HCT116 (cell line): Measurements from ENCODE around the gene DAZAP1. TPM values are rescaled to one million over a fixed set of nuclear protein-coding genes. Genes with fewer than 3 reads are reported as not detected.

Source experiments
- ATAC-seq: fragments of 200-7000 bp; cut with Tn5 transposase; 2 replicates; pipeline ENCODE4 v1.9.1; 2020; ENCODE audit warnings: mild to moderate bottlenecking, moderate library complexity
- BruUV-seq: library from RNA; stranded (reverse); fragments of 400-500 nt; replicated peaks from 2 replicates; lab custom pipeline; 2021; lab: Mats Ljungman, UMichigan
- CTCF ChIA-PET: fragments of 300-600 bp; sonication (Branson Sonifier 250); formaldehyde crosslinking; loops from one replicate; lab custom pipeline; 2021; ENCODE audit warnings: antibody characterized with exemption; lab: Charles Lee
- POLR2A ChIA-PET: fragments of 300-600, 350-600 bp; sonication (Branson Sonifier 250); formaldehyde crosslinking; loops from one replicate; lab custom pipeline; 2021; ENCODE audit warnings: antibody characterized with exemption; lab: Charles Lee
- RAD21 ChIA-PET, 2 experiments: fragments of 300-600 bp; sonication (Branson Sonifier 250); formaldehyde crosslinking; loops; one replicate each; lab custom pipeline; 2023; ENCODE audit warnings: low total read pairs in 2 of 2; ENCODE audit not compliant: uncharacterized antibody in 2 of 2, unreplicated experiment in 2 of 2, low non-redundant PET in 1 of 2; lab: Charles Lee
- DNase-seq: peaks from one replicate; pipeline ENCODE4 v3.0.0-alpha.2; 2010; ENCODE audit warnings: low read depth, low spot score
- H2AFZ ChIP-seq: fragments of 200-600 bp; shearing (Covaris generic), sonication (generic); 2 replicates; pipeline ENCODE4 v1.6.1; 2017; ENCODE audit warnings: low read depth, mixed run types, mixed read lengths, antibody characterized with exemption, low read length; ENCODE audit not compliant: poor library complexity, severe bottlenecking
- H3K27ac ChIP-seq: 2 replicates; pipeline ENCODE4 v1.5.1; 2012; ENCODE audit warnings: low read depth, low read length
- H3K27me3 ChIP-seq: fragments of 200-600 bp; sonication (generic); 2 replicates; pipeline ENCODE4 v1.6.1; 2016; ENCODE audit warnings: mixed run types, low read length, mixed read lengths; ENCODE audit not compliant: insufficient read depth
- H3K36me3 ChIP-seq, 2 experiments: fragments of 200-500 bp in 1 of 2; fragments of 200-600 bp in 1 of 2; sonication (Bioruptor generic) in 1 of 2; sonication (generic) in 1 of 2; 2 replicates each; pipeline versions ENCODE4 v1.5.1 to v1.6.1; 2014 to 2016; ENCODE audit warnings: low read length in 2 of 2, inconsistent platforms in 1 of 2, mixed read lengths in 1 of 2, mixed run types in 1 of 2; ENCODE audit not compliant: insufficient read depth in 2 of 2, control insufficient read depth in 1 of 2
- H3K4me1 ChIP-seq, 2 experiments: fragments of 200-600 bp in 1 of 2; sonication (generic) in 1 of 2; 2 replicates each; pipeline versions ENCODE4 v1.5.1 to v1.6.1; 2012 to 2017; ENCODE audit warnings: low read length in 2 of 2, inconsistent platforms in 1 of 2, mild to moderate bottlenecking in 1 of 2, mixed read lengths in 1 of 2, mixed run types in 1 of 2, moderate library complexity in 1 of 2; ENCODE audit not compliant: insufficient read depth in 2 of 2, control insufficient read depth in 1 of 2
- H3K4me2 ChIP-seq: fragments of 200-600 bp; sonication (generic); 2 replicates; pipeline ENCODE4 v1.6.1; 2017; ENCODE audit warnings: mixed run types, low read length, mixed read lengths
- H3K4me3 ChIP-seq, 2 experiments: fragments of 200-600 bp in 1 of 2; sonication (generic) in 1 of 2; replicated peaks in 1 of 2; 2 replicates each; pipeline ENCODE4 v1.5.1; 2011 to 2016; ENCODE audit warnings: low read length in 2 of 2, control low read depth in 1 of 2, low read depth in 1 of 2, mild to moderate bottlenecking in 1 of 2, mixed read lengths in 1 of 2, mixed run types in 1 of 2
- H3K79me2 ChIP-seq: fragments of 200-600 bp; sonication (generic); 2 replicates; pipeline ENCODE4 v1.6.1; 2017; ENCODE audit warnings: mild to moderate bottlenecking, mixed run types, low read length, moderate library complexity, mixed read lengths; ENCODE audit not compliant: insufficient read depth
- H3K9ac ChIP-seq: fragments of 200-600 bp; sonication (generic); 2 replicates; pipeline ENCODE4 v1.6.1; 2016; ENCODE audit warnings: low read length, mixed read lengths
- H3K9me2 ChIP-seq: fragments of 200-600 bp; sonication (generic), shearing (Covaris generic); 2 replicates; pipeline ENCODE4 v1.6.1; 2017; ENCODE audit warnings: mixed run types, mild to moderate bottlenecking, moderate library complexity; ENCODE audit not compliant: insufficient read depth
- H3K9me3 ChIP-seq, 2 experiments: fragments of 200-500 bp in 1 of 2; fragments of 200-600 bp in 1 of 2; sonication (Bioruptor generic) in 1 of 2; sonication (generic) in 1 of 2; 2 replicates each; pipeline ENCODE4 v1.6.1; 2014 to 2017; ENCODE audit warnings: low read length in 2 of 2, mixed read lengths in 2 of 2, inconsistent platforms in 1 of 2, low read depth in 1 of 2, mild to moderate bottlenecking in 1 of 2, mixed run types in 1 of 2, moderate library complexity in 1 of 2; ENCODE audit not compliant: control insufficient read depth in 1 of 2, insufficient read depth in 1 of 2
- H4K20me1 ChIP-seq: fragments of 200-600 bp; sonication (generic), shearing (Covaris generic); 2 replicates; pipeline ENCODE4 v1.6.1; 2017; ENCODE audit warnings: mixed run types, mild to moderate bottlenecking, moderate library complexity; ENCODE audit not compliant: insufficient read depth
- CBX3 ChIP-seq: IDR thresholded peaks from 2 replicates; pipeline ENCODE4 v1.6.1; 2012; ENCODE audit warnings: low read depth
- CEBPB ChIP-seq: IDR thresholded peaks from 2 replicates; pipeline ENCODE4 v1.6.1; 2012; ENCODE audit warnings: low read depth
- EGR1 ChIP-seq: IDR thresholded peaks from 2 replicates; pipeline ENCODE4 v1.6.1; 2012; ENCODE audit warnings: low read depth
- ELF1 ChIP-seq: IDR thresholded peaks from 2 replicates; pipeline ENCODE4 v1.6.1; 2012; ENCODE audit warnings: low read depth, borderline replicate concordance
- EZH2 ChIP-seq: fragments of 200-600 bp; sonication (generic); IDR thresholded peaks from 2 replicates; pipeline ENCODE4 v1.6.1; 2017; ENCODE audit warnings: antibody characterized with exemption, mixed run types
- FOSL1 ChIP-seq: IDR thresholded peaks from 2 replicates; pipeline ENCODE4 v1.6.1; 2012; ENCODE audit warnings: low read depth
- RAD21 ChIP-seq: IDR thresholded peaks from 2 replicates; pipeline ENCODE4 v1.6.1; 2012; ENCODE audit warnings: low read depth, mild to moderate bottlenecking
- SIN3A ChIP-seq: IDR thresholded peaks from 2 replicates; pipeline ENCODE4 v1.6.1; 2012; ENCODE audit warnings: low read depth
- SP1 ChIP-seq: IDR thresholded peaks from 2 replicates; pipeline ENCODE4 v1.6.1; 2012; ENCODE audit warnings: low read depth
- TCF7L2 ChIP-seq: IDR thresholded peaks from 2 replicates; pipeline ENCODE4 v1.7.0; 2011; ENCODE audit warnings: borderline replicate concordance, inconsistent platforms; ENCODE audit not compliant: insufficient read depth, insufficient read length; ENCODE audit errors: extremely low read depth
- ZNF274 ChIP-seq: fragments of 200-500 bp; sonication (Bioruptor generic); IDR thresholded peaks from 2 replicates; pipeline ENCODE4 v1.6.1; 2014; ENCODE audit warnings: mild to moderate bottlenecking, low read depth, low read length, inconsistent platforms
- intact Hi-C: fragments of 100-400 bp; cut with micrococcal nuclease; formaldehyde crosslinking; loops from 2 replicates; pipeline ENCODE4 v1.10.0; 2022
- total RNA-seq: library from RNA; stranded (reverse); gene quantifications from one replicate; pipeline ENCODE4 v1.2.1, GENCODE V29; 2021; ENCODE audit not compliant: unreplicated experiment
- TF ChIP-seq, protein P1 (sequence below): IDR thresholded peaks from 2 replicates; pipeline ENCODE4 v1.6.1; 2012; ENCODE audit warnings: low read depth

The DAZAP1 gene
- total RNA-seq, 1 experiment from 2014 or later = 191 TPM

DNA sequence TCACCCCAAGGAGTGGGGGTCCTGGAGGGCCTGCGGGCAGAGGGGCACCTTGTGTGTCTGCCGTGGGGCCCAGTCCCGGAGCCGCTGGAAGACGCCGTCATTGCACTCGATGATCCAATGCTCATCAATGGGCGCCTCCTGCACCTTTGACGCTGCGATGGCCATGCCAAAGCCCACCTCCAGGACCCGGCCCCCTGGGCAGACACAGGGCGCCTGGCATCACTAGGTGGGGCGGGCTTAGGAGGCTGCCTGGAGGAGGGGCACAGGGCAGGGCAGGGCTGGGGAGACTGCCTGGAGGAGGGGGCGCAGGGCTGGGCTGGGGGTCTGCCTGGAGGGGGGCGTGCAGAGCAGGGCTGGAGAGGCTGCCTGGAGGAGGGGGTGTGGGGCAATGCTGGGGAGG, 7.6 kb upstream of the DAZAP1 start:
- DNase-seq = no peak
- peak overlapping the region; percentile 99 for H3K4me2 ChIP-seq
- intact Hi-C loops = loop anchor here (10.0 kb wide), 1 partner anchor 125 kb away; the partner anchor contains the start of gene FAM174C
- ChIA-PET RAD21 (no interaction called here), POLR2A (no interaction called here), CTCF (no interaction called here)
- peaks cover 12 to 54% of the 10 kb centered on the region in 2 experiments for H3K4me1 ChIP-seq
- H3K9me2 ChIP-seq = no peaks in the 10 kb centered on the region
- peak overlapping the region; percentile 89; the same call in 1 of the 2 replicates for H3K9ac ChIP-seq
- no peak for ATAC-seq
- H4K20me1 ChIP-seq = no peaks in the 10 kb centered on the region
- peaks cover 0 to 6% of the 10 kb centered on the region in 2 experiments; a peak in 2 of 4 replicates for H3K36me3 ChIP-seq
- BruUV-seq = no TSS peak
- no peaks in the 10 kb centered on the region for H3K9me3 ChIP-seq
- peak overlapping the region in 1 of 2 experiments; percentile 96; a peak in 2 of 4 replicates for H3K4me3 ChIP-seq
- no peak for TF ChIP-seq EZH2
- no peak for TF ChIP-seq FOSL1
- no peak for TF ChIP-seq EGR1
- no peak for TF ChIP-seq SIN3A
- TF ChIP-seq SP1 = no peak
- no peak for TF ChIP-seq ELF1
- TF ChIP-seq RAD21 = no peak
- no peak for TF ChIP-seq TCF7L2
- TF ChIP-seq ZNF274 = no peak
- no peak for TF ChIP-seq CBX3
- TF ChIP-seq, protein P1, sequence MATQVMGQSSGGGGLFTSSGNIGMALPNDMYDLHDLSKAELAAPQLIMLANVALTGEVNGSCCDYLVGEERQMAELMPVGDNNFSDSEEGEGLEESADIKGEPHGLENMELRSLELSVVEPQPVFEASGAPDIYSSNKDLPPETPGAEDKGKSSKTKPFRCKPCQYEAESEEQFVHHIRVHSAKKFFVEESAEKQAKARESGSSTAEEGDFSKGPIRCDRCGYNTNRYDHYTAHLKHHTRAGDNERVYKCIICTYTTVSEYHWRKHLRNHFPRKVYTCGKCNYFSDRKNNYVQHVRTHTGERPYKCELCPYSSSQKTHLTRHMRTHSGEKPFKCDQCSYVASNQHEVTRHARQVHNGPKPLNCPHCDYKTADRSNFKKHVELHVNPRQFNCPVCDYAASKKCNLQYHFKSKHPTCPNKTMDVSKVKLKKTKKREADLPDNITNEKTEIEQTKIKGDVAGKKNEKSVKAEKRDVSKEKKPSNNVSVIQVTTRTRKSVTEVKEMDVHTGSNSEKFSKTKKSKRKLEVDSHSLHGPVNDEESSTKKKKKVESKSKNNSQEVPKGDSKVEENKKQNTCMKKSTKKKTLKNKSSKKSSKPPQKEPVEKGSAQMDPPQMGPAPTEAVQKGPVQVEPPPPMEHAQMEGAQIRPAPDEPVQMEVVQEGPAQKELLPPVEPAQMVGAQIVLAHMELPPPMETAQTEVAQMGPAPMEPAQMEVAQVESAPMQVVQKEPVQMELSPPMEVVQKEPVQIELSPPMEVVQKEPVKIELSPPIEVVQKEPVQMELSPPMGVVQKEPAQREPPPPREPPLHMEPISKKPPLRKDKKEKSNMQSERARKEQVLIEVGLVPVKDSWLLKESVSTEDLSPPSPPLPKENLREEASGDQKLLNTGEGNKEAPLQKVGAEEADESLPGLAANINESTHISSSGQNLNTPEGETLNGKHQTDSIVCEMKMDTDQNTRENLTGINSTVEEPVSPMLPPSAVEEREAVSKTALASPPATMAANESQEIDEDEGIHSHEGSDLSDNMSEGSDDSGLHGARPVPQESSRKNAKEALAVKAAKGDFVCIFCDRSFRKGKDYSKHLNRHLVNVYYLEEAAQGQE = no peak
- TF ChIP-seq CEBPB = no peak
- H3K27me3 ChIP-seq = no peaks in the 10 kb centered on the region
- peak overlapping the region; percentile 26; the same call in 1 of the 2 replicates for H3K27ac ChIP-seq
- no peak overlapping the region for H2AFZ ChIP-seq
- H3K79me2 ChIP-seq = peaks cover 14% of the 10 kb centered on the region
